Uterus (tissue), 4 donors: Measurements from ENCODE around the gene NES. TPM values are rescaled to one million over a fixed set of nuclear protein-coding genes. Genes with fewer than 3 reads are reported as not detected.

Experiments
- DNase-seq, 2 donors: peaks; one replicate each; pipeline ENCODE4 v3.0.0-alpha.2; 2019 to 2020
- H3K27ac ChIP-seq, 2 donors: fragments of 200-600 bp; sonication (generic); 1 replicate in 1 of 2; 2 replicates in 1 of 2; pipeline ENCODE4 v1.5.1; 2016 to 2018
- H3K27me3 ChIP-seq, 2 donors: fragments of 200-600 bp; sonication (generic); one replicate each; pipeline ENCODE4 v1.5.1; 2018 to 2019; ENCODE audit warnings: control low read depth in 1 of 2
- H3K36me3 ChIP-seq, 2 donors: fragments of 200-600 bp; sonication (generic); one replicate each; pipeline ENCODE4 v1.5.1; 2019; ENCODE audit warnings: control low read depth in 1 of 2
- H3K4me1 ChIP-seq, 2 donors: fragments of 200-600 bp; sonication (generic); one replicate each; pipeline ENCODE4 v1.5.1; 2018 to 2019; ENCODE audit warnings: control low read depth in 1 of 2
- H3K4me3 ChIP-seq, 2 donors: fragments of 200-600 bp; sonication (generic); 1 replicate in 1 of 2; 2 replicates in 1 of 2; pipeline ENCODE4 v1.5.1; 2018 to 2019; ENCODE audit warnings: mild to moderate bottlenecking in 1 of 2
- H3K9me3 ChIP-seq, 2 donors: fragments of 200-600 bp; sonication (generic); one replicate each; pipeline ENCODE4 v1.5.1; 2019; ENCODE audit warnings: control low read depth in 1 of 2
- POLR2A ChIP-seq, 2 donors: fragments of 450-650 bp; IDR thresholded peaks; one replicate each; pipeline ENCODE4 v1.6.1; 2016; ENCODE audit warnings: antibody characterized with exemption in 2 of 2, mild to moderate bottlenecking in 1 of 2, moderate library complexity in 1 of 2
- intact Hi-C: fragments of 100-400 bp; cut with DNase I; formaldehyde crosslinking; loops from one replicate; pipeline ENCODE4 v1.15.1; 2023; ENCODE audit warnings: low total_unique reads
- total RNA-seq, 4 donors: library from RNA; depleted of rRNA in 3 of 4; stranded (reverse); fragments of >200 nt in 3 of 4; gene quantifications; one replicate each; pipeline versions ENCODE4 v1.1.0 to v1.2.4, GENCODE V29; 2014 to 2023
- TF ChIP-seq, protein P1 (sequence below), 4 experiments: fragments of 200-600 bp in 2 of 4; fragments of 450-650 bp in 2 of 4; sonication (generic) in 2 of 4; IDR thresholded peaks; one replicate each; pipeline ENCODE4 v1.5.1; 2016 to 2019; ENCODE audit warnings: antibody characterized with exemption in 4 of 4, mild to moderate bottlenecking in 2 of 4, moderate library complexity in 1 of 4
- donor health status: DM: yes; HTN: yes; CAD: no.

NES gene
- total RNA-seq, 4 donors from 2014 or later: 9.7 to 70.9 (median 34.5) TPM

DNA sequence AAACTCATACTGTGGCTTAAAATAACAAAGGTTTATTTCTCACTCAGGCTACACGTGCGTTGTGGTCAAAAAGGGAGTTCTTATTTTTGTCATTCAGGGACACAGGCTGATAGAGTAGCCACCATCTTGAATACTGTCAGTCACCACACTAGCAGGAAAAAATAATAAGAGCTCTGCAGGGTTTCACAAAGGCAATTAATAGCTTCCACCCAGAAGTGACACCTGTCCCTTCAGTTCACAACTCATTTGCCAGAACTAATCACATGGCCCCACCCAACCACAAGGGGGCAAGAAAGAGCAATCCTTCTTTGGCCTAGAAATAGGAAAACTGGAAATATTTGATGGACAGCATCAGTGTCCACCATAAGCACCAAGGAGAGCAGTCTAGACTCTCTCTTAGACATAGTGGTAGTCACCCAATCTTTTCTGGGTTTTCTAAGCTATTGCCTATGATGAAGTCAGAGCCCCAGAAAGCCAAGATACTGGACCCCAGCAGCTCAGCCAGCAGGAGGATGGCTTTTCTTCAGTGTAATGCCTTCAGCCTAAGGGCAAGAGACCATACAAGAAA is 49.8 kb downstream of the NES start:
- peaks cover 0 to 23% of the 10 kb centered on the region in 2 donors for H3K27me3 ChIP-seq
- H3K27ac ChIP-seq: no peak overlapping the region
- intact Hi-C loops: no loop called here
- no peaks in the 10 kb centered on the region for H3K4me1 ChIP-seq
- TF ChIP-seq POLR2A (IDR thresholded peaks at IDR 0.05): no peak
- TF ChIP-seq, protein P1, sequence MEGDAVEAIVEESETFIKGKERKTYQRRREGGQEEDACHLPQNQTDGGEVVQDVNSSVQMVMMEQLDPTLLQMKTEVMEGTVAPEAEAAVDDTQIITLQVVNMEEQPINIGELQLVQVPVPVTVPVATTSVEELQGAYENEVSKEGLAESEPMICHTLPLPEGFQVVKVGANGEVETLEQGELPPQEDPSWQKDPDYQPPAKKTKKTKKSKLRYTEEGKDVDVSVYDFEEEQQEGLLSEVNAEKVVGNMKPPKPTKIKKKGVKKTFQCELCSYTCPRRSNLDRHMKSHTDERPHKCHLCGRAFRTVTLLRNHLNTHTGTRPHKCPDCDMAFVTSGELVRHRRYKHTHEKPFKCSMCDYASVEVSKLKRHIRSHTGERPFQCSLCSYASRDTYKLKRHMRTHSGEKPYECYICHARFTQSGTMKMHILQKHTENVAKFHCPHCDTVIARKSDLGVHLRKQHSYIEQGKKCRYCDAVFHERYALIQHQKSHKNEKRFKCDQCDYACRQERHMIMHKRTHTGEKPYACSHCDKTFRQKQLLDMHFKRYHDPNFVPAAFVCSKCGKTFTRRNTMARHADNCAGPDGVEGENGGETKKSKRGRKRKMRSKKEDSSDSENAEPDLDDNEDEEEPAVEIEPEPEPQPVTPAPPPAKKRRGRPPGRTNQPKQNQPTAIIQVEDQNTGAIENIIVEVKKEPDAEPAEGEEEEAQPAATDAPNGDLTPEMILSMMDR (IDR thresholded peaks at IDR 0.05): peak; percentile 32 to 62 (median 54)
- H3K36me3 ChIP-seq: no peaks in the 10 kb centered on the region
- no peak for DNase-seq
- no peaks in the 10 kb centered on the region for H3K9me3 ChIP-seq
- H3K4me3 ChIP-seq: no peak overlapping the region

DNA sequence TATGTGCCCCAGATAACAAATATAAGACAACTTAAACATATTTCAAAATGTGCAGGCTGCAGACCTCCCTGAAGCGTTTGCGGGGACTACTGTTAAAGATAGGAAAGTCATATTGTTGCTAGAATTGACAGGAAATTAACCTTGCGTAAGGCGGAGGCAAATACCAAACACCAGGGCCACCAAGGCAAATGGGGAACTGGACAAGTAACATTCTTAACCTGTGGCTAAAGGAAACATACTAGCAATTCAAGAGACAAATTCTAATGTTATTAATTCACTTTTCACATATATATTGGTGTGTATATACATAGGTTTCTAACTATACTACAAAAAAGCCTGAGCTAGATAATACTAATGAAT is 51.1 kb downstream of the NES start:
- DNase-seq: no peak
- peaks cover 0 to 23% of the 10 kb centered on the region in 2 donors for H3K27me3 ChIP-seq

DNA sequence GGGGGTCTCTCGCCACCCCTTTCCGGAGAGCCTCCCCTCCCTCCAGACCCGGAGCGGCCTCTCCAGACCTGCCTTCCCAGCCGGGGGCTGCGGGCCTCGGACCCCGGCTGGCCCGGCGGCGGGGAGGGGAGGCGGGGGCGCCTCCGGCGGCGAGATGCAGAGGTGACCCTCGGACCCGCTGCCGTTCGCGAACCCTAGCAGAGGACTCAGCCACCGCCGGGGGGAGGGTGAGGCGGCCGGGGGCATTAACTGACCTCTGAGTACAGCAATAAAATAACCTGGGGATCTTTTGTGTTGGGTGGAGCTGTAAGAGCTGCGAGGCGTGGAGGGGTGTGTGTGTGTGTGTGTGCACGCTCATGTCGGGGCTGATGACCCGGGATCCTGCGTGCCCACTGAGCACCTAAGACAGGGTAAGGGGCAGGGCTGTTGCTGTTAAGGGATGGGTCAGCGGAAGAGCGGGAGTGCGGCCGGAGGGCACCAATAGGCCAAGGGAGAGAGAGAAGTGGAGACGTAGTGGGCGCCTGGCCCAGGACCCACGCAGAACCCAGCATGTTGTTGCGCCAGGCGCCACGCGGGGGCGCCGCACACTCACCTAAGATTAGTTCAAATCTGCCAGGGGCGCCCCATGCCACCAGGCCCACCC is 51.6 kb downstream of the NES start:
- intact Hi-C loops: no loop called here
- Histone ChIP-seq H3K36me3 (no peaks in the 10 kb centered on the region), H3K27me3 (peaks cover 0 to 21% of the 10 kb centered on the region in 2 donors), H3K27ac (peak overlapping the region; percentile 60 to 66), H3K4me3 (peak overlapping the region; percentile 33 to 38), H3K9me3 (no peaks in the 10 kb centered on the region), H3K4me1 (no peaks in the 10 kb centered on the region)
- peak; percentile 61 to 62 for DNase-seq
- TF ChIP-seq, protein P1 (IDR thresholded peaks at IDR 0.05): peak; percentile 69 to 88 (median 78)
- peak in 1 of 2 donors; percentile 23 for TF ChIP-seq POLR2A (IDR thresholded peaks at IDR 0.05)

More for the DNA sequence above, 51.1 kb downstream of the NES start:
- no peak overlapping the region for H3K27ac ChIP-seq
- no peaks in the 10 kb centered on the region for H3K4me1 ChIP-seq
- peak in 1 of 2 donors; percentile 2 for TF ChIP-seq POLR2A (IDR thresholded peaks at IDR 0.05)
- TF ChIP-seq, protein P1 (IDR thresholded peaks at IDR 0.05): no peak
- H3K4me3 ChIP-seq: no peak overlapping the region
- H3K9me3 ChIP-seq: no peaks in the 10 kb centered on the region
- intact Hi-C loops: no loop called here
- no peaks in the 10 kb centered on the region for H3K36me3 ChIP-seq

DNA sequence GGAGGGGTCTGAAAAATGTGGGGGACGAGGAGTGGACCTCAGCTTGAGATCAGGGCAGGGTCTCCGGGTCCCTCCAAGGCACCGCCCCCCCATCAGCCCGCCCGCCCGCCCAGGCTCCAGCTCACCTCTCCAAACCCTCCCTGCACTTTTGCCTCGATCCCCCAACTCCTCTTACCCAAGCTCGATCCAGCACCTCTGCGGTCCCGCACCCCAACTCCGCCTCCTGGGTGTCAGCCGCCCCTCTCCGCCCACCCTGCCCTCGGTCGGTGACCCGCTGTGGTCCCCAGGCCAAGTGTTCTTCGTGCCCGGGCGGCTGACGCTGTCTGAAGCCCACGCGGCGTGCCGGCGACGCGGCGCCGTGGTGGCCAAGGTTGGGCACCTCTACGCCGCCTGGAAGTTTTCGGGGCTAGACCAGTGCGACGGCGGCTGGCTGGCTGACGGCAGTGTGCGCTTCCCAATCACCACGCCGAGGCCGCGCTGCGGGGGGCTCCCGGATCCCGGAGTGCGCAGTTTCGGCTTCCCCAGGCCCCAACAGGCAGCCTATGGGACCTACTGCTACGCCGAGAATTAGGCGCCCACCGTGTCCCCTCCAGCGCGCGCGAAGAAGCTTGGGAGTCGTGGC is 52.3 kb downstream of the NES start:
- Histone ChIP-seq H3K27me3 (peaks cover 0 to 17% of the 10 kb centered on the region in 2 donors), H3K9me3 (no peaks in the 10 kb centered on the region), H3K4me3 (peak overlapping the region; percentile 33 to 38), H3K4me1 (no peaks in the 10 kb centered on the region), H3K27ac (peak overlapping the region; percentile 60 to 66), H3K36me3 (no peaks in the 10 kb centered on the region)
- TF ChIP-seq, protein P1 (IDR thresholded peaks at IDR 0.05): no peak
- TF ChIP-seq POLR2A (IDR thresholded peaks at IDR 0.05): no peak
- DNase-seq: no peak
- intact Hi-C loops: no loop called here
